Stomach (tissue), 9 donors: ENCODE measurements around the gene NCOA1. TPM values are rescaled to one million over a fixed set of nuclear protein-coding genes. Genes with fewer than 3 reads are reported as not detected.

ENCODE experiments used
- DNase-seq, 2 donors: peaks; one replicate each; pipeline versions ENCODE4 v3.0.0 to v3.0.0-alpha.2; 2013 to 2019
- H3K27ac ChIP-seq, 5 donors: fragments of 200-600 bp in 4 of 5; sonication (generic) in 4 of 5; one replicate each; pipeline ENCODE4 v1.5.1; 2013 to 2019; ENCODE audit warnings: mild to moderate bottlenecking in 1 of 5, moderate library complexity in 1 of 5
- H3K27me3 ChIP-seq, 3 donors: fragments of 200-600 bp; sonication (generic); one replicate each; pipeline ENCODE4 v1.5.1; 2017 to 2019; ENCODE audit warnings: mixed run types in 1 of 3
- H3K36me3 ChIP-seq, 4 donors: fragments of 200-600 bp; sonication (generic); 1 replicate in 3 of 4; 2 replicates in 1 of 4; pipeline ENCODE4 v1.5.1; 2016 to 2019
- H3K4me1 ChIP-seq, 4 donors: fragments of 200-600 bp; sonication (generic); one replicate each; pipeline ENCODE4 v1.5.1; 2016 to 2019
- H3K4me3 ChIP-seq, 4 donors: fragments of 200-600 bp; sonication (generic) in 3 of 4; one replicate each; pipeline ENCODE4 v1.5.1; 2016 to 2019; ENCODE audit warnings: mild to moderate bottlenecking in 1 of 4
- H3K9me3 ChIP-seq, 4 donors: fragments of 200-600 bp; sonication (generic); one replicate each; pipeline ENCODE4 v1.5.1; 2016 to 2019
- CTCF ChIP-seq, 7 experiments: fragments of 450-650 bp in 4 of 7; fragments of 200-600 bp in 3 of 7; sonication (generic) in 3 of 7; IDR thresholded peaks; one replicate each; pipeline ENCODE4 v1.5.1; 2016 to 2019; ENCODE audit warnings: antibody characterized with exemption in 7 of 7, control low read depth in 2 of 7, mild to moderate bottlenecking in 1 of 7
- EP300 ChIP-seq: sonication (generic); formaldehyde crosslinking; IDR thresholded peaks from one replicate; pipeline ENCODE4 v1.6.1; 2017; ENCODE audit warnings: antibody characterized with exemption
- POLR2A ChIP-seq, 4 donors: fragments of 450-650 bp; IDR thresholded peaks; one replicate each; pipeline ENCODE4 v1.6.1; 2016; ENCODE audit warnings: antibody characterized with exemption in 4 of 4, control low read depth in 2 of 4, mild to moderate bottlenecking in 1 of 4, moderate library complexity in 1 of 4
- POLR2AphosphoS5 ChIP-seq, 3 donors: sonication (generic); formaldehyde crosslinking; IDR thresholded peaks; one replicate each; pipeline ENCODE4 v1.6.1; 2016; ENCODE audit warnings: antibody characterized with exemption in 3 of 3
- WGBS, 5 donors: extraction: QIAGEN DNeasy Blood & Tissue Kit in 3 of 5; methylation state at CpG; one replicate each; pipeline versions ENCODE4 v1.1.5 to v1.1.7; 2013 to 2018; 5-methylcytosine and 5-hydroxymethylcytosine counted together
- intact Hi-C: fragments of 100-400 bp; cut with DNase I; formaldehyde crosslinking; loops from one replicate; pipeline ENCODE4 v1.15.1; 2023; ENCODE audit warnings: low total_unique reads
- polyA plus RNA-seq, 3 donors: library from polyadenylated mRNA; stranded (reverse); fragments of 200-250 nt; gene quantifications; one replicate each; pipeline ENCODE4 v1.2.3, GENCODE V29; 2013
- total RNA-seq, 5 donors: library from RNA; depleted of rRNA; stranded (reverse); fragments of >200 nt; gene quantifications; one replicate each; pipeline versions ENCODE4 v1.1.0 to v1.2.3, GENCODE V29; 2014 to 2016
- donor health status: healthy with polysubstance abuse.
- donor health status: Bipolar disorder and iron deficiency.
- donor health status: healthy.

The NCOA1 gene
- total and polyA plus RNA-seq, 8 donors, result 7.3 to 223 (median 34.8) TPM

DNA sequence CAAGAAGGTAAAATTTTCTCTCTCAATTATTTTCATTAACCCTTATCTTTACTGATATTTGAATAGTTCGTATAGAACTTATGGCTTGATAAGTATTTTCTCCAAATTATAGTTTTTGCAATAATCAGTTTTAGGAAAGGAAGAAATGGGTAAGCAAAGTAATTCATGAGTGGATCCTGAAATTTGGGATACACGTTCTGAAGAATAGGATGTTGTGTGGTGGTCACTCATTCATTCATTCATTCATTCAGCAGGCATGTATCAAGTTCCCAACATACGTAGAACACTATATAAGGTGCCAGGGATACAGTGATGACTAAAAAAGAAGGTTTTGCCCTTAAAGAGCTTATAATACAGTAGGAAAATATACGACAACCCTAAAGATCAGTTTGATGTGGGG lies 206.7 kb downstream of the NCOA1 start:
- WGBS, 5 donors, result 84 to 93% (median 91%) methylated on average over 4 of the region's 4 CpGs
- TF ChIP-seq EP300 (no peak), CTCF (IDR thresholded peaks at IDR 0.05) (no peak), POLR2A (IDR thresholded peaks at IDR 0.05) (no peak), POLR2AphosphoS5 (IDR thresholded peaks at IDR 0.05) (no peak)
- peaks cover 0 to 7% (median 3%) of the 10 kb centered on the region in 4 donors for H3K4me1 ChIP-seq
- H3K27ac ChIP-seq, result no peak overlapping the region
- no peaks in the 10 kb centered on the region for H3K9me3 ChIP-seq
- no peak for DNase-seq
- intact Hi-C loops, result no loop called here
- H3K4me3 ChIP-seq, result no peak overlapping the region
- H3K27me3 ChIP-seq, result no peaks in the 10 kb centered on the region
- peaks cover 0 to 30% (median 22%) of the 10 kb centered on the region in 4 donors for H3K36me3 ChIP-seq

GRCh38 chr2:24702800-24703199 lies 211.7 kb downstream of the NCOA1 start:
- H3K4me3 ChIP-seq, result no peak overlapping the region
- H3K27ac ChIP-seq, result no peak overlapping the region
- H3K9me3 ChIP-seq, result no peaks in the 10 kb centered on the region
- DNase-seq, result no peak
- H3K27me3 ChIP-seq, result no peaks in the 10 kb centered on the region
- no peak for TF ChIP-seq CTCF (IDR thresholded peaks at IDR 0.05)
- no peak for TF ChIP-seq POLR2AphosphoS5 (IDR thresholded peaks at IDR 0.05)
- TF ChIP-seq EP300, result no peak
- no peak for TF ChIP-seq POLR2A (IDR thresholded peaks at IDR 0.05)
- H3K4me1 ChIP-seq, result peaks cover 0 to 7% (median 4%) of the 10 kb centered on the region in 4 donors
- 49 to 67% (median 62%) methylated on average over 3 of the region's 3 CpGs for WGBS, 5 donors
- intact Hi-C loops, result no loop called here
- H3K36me3 ChIP-seq, result peaks cover 7 to 36% (median 25%) of the 10 kb centered on the region in 4 donors

GRCh38 chr2:24704692-24705091 lies 213.6 kb downstream of the NCOA1 start:
- Histone ChIP-seq H3K27ac (no peak overlapping the region), H3K27me3 (no peaks in the 10 kb centered on the region), H3K4me1 (peaks cover 0 to 7% (median 4%) of the 10 kb centered on the region in 4 donors), H3K9me3 (no peaks in the 10 kb centered on the region), H3K36me3 (peaks cover 7 to 32% (median 27%) of the 10 kb centered on the region in 4 donors), H3K4me3 (no peak overlapping the region)
- TF ChIP-seq CTCF (IDR thresholded peaks at IDR 0.05) (no peak), EP300 (no peak), POLR2A (IDR thresholded peaks at IDR 0.05) (no peak), POLR2AphosphoS5 (IDR thresholded peaks at IDR 0.05) (no peak)
- WGBS, 5 donors, result 83 to 98% (median 94%) methylated on average over 4 of the region's 4 CpGs
- DNase-seq, result no peak
- intact Hi-C loops, result no loop called here

GRCh38 chr2:24707143-24707542 lies 216.1 kb downstream of the NCOA1 start:
- intact Hi-C loops, result no loop called here
- TF ChIP-seq POLR2A (IDR thresholded peaks at IDR 0.05) (no peak), POLR2AphosphoS5 (IDR thresholded peaks at IDR 0.05) (no peak), EP300 (no peak), CTCF (IDR thresholded peaks at IDR 0.05) (no peak)
- Histone ChIP-seq H3K27ac (no peak overlapping the region), H3K36me3 (peaks cover 11 to 49% (median 43%) of the 10 kb centered on the region in 4 donors), H3K4me3 (no peak overlapping the region), H3K4me1 (peaks cover 0 to 7% (median 4%) of the 10 kb centered on the region in 4 donors), H3K27me3 (no peaks in the 10 kb centered on the region), H3K9me3 (no peaks in the 10 kb centered on the region)
- WGBS, 5 donors, result 95 to 100% (median 98%) methylated on average over 3 of the region's 3 CpGs
- no peak for DNase-seq
